Measurements from ENCODE around the gene ASXL2.
"Not testable (repeated sequence)": the region's sequence is repeated elsewhere in the genome, so short reads cannot be mapped to it uniquely, and the experiment has no call there.

The ASXL2 gene

GRCh38 chr2:25878361-25879132 is at the start of gene ASXL2:
Gene ASXL2 (minus strand): TSS chr2:25878487. CDS start chr2:25878222, 265 bp downstream.
- DNase-seq (ENCODE audit: low spot score): peak; percentile 95

DNA sequence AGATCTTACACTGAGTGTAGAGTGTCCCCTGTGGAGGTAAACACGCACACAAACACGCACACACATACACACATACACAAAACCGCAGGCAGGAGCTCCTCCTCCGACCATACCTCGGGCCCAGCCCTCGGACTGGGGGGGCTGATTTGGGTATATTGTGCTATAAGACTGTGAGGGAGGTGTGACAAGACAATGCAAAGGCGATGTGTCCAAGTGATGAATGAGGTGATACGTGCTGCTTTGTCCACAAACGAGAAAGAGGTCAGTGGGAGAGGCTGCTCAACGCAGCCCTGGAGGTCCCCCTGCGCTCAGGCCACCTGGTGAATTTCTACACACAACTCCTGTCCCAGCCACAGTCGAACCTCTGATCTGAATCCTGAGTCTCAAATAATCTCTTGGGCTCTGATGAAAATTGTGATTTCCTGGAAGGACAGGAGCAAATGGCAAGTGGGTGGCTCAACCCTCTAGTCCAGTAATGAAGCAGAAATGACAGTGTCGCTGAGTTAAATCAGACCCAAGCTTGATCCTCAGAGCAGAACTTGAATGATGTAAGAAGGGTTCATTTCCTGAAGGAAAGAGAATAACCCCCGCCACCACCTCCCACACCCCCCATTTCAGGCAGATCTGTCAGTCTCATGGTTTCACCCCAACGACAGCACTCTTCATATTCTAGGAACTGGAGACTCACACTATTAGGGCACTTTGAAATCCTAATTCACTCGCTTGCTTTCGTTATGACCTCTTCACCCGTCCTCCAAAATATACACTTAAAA is 48.9 kb upstream of the ASXL2 start:
- no peak for DNase-seq (ENCODE audit: low spot score)

GRCh38 chr2:25922501-25922900 is 44.2 kb upstream of the ASXL2 start:
- no peak for DNase-seq (ENCODE audit: low spot score)

- no peak for DNase-seq (ENCODE audit: low spot score)
Measured at GRCh38 chr2:25920786-25921415, 42.6 kb upstream of the ASXL2 start.

DNA sequence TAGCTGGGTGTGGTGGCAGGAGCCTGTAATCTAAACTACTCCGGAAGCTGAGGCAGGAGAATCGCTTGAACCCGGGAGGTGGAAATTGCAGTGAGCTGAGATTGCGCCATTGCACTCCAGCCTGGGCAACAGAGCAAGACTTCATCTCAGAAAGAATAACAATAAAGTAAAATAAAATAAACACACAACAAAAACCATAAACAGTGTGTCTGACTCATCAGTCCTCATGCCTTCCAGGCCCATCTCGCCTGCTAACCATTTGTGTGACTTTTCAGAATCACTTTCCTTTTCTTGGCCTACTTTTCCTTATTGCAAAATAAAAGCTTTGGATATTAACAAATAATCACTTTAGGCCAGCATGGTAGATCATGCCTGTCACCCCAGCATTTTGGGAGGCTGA is 42.0 kb upstream of the ASXL2 start:
- DNase-seq (ENCODE audit: low spot score): no peak

DNA sequence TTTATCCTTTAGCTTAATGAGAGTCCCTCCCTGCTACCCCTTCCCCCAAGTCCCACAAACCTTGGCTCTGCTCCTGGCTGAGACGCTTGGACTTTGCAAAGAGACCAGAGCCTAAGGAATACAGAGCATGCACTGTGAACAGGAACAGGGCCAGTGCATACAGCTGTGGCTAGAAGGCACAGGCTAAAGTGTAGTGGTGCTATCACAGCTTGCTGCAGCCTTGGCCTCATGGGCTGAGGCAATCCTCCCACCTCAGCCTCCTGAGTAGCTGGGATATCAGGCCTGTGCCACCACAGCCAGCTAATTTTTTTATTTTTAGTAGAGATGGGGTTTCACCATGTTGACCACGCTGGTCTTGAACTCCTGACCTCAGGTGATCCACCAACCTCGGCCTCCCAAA is 39.5 kb upstream of the ASXL2 start:
- DNase-seq (ENCODE audit: low spot score): no peak

DNA sequence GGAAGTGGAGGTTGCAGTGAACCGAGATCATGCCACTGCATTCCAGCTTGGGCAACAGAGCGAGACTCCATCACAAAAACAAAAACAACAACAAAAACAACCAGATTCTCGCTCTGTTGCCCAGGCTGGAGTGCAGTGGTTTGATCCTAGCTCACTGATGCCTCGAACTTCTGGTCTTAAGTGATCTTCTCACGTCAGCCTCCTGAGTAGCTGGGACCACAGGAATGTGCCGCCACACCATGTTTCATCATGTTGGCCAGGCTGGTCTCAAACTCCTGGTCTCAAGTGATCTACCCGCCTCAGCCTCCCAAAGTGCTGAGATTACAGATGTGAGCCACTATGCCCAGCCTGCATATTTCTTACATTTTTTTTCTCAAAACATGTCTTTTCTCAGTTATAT is 39.1 kb upstream of the ASXL2 start:
- not testable (repeated sequence) for DNase-seq (ENCODE audit: low spot score)

DNA sequence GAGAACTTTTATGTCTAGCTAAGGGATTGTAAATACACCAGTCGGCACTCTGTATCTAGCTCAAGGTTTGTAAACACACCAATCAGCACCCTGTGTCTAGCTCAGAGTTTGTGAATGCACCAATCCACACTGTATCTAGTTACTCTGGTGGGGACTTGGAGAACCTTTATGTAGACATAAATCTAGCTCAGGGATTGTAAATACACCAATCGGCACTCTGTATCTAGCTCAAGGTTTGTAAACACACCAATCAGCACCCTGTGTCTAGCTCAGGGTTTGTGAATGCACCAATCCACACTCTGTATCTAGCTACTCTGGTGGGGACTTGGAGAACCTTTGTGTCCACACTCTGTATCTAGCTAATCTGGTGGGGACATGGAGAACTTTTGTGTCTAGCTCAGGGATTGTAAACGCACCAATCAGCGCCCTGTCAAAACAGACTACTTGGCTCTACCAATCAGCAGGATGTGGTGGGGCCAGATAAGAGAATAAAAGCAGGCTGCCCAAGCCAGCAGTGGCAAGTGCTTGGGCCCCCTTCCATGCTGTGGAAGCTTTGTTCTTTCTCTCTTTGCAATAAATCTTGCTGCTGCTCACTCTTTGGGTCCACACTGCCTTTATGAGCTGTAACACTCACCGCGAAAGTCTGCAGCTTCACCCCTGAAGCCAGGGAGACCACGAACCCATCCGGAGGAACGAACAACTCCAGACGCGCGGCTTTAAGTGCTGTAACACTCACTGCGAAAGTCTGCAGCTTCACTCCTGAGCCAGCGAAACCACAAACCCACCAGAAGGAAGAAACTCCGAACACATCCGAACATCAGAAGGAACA is 37.9 kb upstream of the ASXL2 start:
- DNase-seq (ENCODE audit: low spot score): not testable (repeated sequence)

- not testable (repeated sequence) for DNase-seq (ENCODE audit: low spot score)
Measured at GRCh38 chr2:25915411-25915810, 37.1 kb upstream of the ASXL2 start.

GRCh38 chr2:25913696-25913973 is 35.3 kb upstream of the ASXL2 start:
- DNase-seq (ENCODE audit: low spot score): not testable (repeated sequence)

DNA sequence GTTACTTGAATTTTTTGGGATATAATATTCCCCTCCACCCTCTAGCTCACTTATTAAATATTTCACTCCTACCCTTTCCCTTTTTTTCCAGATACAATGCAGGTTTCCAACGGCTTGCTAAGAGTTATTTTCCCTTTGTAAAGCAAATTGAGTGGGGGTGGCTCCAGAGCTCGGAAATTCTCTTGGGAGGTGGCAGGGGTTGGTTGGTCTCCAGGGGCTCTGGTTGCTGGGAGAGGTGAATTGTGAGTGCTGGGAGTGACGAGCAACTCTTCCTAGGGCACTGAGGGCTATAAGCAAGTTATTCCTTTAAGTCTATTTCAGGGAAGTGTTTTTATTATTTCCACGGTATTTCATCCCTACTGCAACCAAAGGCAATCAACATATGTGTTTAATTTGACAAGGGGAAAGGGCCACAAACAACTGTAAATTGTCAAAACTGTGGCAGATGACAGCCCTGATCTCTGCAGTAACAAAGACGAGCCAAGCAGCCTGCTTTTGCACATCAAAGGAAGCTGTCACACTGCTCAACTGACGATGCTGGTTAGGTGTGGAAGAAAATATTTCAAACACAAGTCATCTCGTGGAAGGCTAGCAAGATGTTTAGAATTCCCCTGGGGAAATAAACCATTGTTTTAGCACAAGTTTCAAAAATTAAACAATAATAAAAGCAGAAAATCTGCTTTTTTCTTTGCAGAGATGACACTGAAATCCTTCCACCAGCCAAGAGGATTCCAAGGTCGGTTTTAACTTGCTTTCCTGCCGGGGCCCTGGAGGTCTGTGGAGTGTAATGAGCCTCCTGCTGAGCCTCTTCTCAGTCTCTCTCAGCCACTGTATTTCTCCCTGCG is 34.8 kb upstream of the ASXL2 start:
- no peak for DNase-seq (ENCODE audit: low spot score)

GRCh38 chr2:25909574-25909973 is 31.3 kb upstream of the ASXL2 start:
- DNase-seq (ENCODE audit: low spot score): not testable (repeated sequence)

DNA sequence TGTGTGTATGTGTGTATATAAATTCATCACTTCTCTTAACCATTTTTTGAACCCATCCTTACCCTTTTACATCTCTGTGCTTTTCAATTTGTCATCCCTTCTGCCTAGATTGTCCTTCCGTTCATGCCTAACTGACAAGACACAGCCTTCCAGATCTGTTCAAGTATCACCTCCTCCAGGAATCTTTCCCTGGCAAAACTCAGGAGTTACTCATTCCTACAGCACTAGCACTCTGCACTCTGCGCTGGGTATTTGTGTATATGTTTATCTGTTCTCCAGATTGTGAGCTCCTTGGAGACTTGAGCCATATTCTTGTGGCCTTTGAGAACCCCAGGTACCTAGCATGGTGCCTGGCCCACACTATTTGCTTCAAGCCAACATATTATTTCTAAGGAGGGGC is 26.8 kb upstream of the ASXL2 start:
- DNase-seq (ENCODE audit: low spot score): no peak

GRCh38 chr2:25903216-25903776 is 25.0 kb upstream of the ASXL2 start:
- no peak for DNase-seq (ENCODE audit: low spot score)

DNA sequence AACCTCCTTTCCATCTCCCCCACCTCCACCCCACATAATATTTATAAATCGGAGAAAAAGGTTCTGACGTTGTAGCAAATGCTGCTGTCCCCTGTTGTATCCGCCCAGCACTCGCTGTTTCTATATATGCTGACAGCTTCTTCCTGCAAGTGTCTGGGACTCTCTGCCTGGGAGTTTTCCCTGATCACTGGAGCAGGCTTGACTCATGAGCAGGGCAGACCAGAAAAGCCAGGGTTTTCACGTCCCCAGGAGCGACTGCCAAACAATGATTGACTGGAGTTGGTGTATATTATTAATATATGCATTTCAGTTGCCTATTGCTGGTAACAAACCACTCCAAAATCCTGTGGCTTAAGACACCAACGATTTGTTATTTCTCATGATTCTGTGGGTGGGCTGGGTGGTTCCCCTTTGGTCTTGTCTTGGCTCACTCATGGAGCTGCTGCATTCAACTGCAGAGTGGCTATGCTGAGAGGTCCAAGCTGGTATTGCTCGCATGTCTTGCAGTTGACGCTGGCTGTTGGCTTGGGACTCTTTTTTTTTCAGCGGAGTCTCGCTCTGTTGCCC is 21.2 kb upstream of the ASXL2 start:
- no peak for DNase-seq (ENCODE audit: low spot score)

GRCh38 chr2:25897506-25897905 is 19.2 kb upstream of the ASXL2 start:
- DNase-seq (ENCODE audit: low spot score): no peak

DNA sequence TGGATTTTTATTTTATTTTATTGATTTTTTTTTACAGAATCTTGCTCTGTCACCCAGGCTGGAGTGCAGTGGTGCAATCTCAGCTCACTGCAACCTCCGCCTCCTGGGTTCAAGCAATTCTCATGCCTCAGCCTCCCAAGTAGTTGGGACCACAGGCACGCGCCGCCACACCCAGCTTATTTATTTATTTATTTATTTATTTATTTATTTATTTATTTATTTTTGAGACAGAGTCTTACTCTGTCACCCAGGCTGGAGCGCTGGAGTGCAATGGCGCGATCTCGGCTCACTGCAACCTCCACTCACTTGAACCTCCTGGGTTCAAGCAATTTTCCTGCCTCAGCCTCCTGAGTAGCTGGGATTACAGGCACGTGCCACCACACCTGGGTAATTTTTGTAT is 18.0 kb upstream of the ASXL2 start:
- DNase-seq (ENCODE audit: low spot score): not testable (repeated sequence)

DNA sequence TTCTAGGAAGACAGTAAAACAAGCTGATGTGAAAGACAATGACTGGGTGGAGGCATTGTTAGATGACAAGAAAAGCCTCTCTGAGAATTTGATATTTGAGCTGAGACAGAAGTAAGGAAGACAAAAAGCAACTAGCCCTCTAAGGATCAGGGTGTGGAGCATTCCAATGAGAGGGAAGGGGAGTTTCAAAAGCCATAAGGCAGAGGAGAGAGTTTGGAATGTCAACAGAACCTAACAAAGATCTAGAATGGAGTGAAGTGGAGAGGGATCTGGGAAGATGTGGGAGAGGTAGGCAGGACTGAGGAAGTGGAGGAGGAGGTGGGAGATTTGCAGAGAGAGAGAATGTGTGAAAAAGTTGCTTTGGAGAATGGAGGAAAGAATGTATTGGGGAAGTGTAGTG is 17.3 kb upstream of the ASXL2 start:
- no peak for DNase-seq (ENCODE audit: low spot score)

DNA sequence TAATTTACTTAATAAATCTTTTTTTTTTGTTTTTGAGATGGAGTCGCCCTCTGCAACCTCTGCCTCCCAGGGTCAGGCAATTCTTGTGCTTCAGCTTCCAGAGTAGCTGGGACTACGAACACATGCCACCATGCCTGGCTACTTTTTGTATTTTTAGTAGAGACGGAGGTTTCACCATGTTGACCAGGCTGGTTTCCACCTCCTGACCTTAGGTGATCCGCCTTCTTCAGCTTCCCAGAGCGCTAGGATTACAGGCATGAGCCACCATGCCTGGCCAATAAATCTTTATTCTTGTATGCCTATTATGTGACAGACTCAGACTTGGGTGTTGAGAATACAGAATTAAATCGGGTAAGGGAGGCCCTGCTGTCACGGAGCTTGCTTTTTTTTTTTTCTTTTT is 16.7 kb upstream of the ASXL2 start:
- DNase-seq (ENCODE audit: low spot score): no peak

DNA sequence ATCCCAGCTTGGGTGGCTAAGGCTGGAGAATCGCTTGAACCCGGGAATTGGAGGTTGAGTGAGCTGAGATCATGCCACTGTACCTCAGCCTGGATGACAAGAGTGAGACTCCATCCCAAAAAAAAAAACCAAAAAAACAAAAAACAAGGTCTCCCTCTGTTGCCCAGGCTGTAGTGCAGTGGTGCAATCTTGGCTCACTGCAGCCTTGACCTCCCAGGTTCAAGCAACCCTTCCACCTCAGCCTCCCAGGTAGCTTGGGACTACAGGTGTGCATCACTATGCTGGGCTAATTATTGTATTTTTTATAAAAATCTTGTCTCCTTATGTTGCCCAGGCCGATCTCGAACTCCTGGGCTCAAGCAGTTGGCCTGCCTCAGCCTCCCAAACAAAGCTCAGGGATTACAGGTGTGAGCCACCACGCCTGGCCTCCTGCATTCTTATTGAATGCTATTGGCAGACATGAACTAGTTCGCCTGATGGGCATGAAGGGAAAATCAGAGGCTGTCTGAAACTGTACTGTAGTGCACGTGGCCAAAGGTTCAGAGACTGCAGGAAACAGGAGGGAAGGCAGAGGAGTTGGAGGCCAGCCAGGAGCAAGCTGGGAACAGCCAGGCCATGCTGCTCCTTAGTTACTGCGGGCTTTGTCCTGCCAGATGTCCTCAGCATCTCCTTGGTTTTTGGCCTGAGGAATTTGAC is 16.0 kb upstream of the ASXL2 start:
- DNase-seq (ENCODE audit: low spot score): no peak
